Right atrium auricular region (tissue), 2 donors: ENCODE results near the gene KIF18A. TPM values are rescaled to one million over a fixed set of nuclear protein-coding genes. Genes with fewer than 3 reads are reported as not detected.

Source experiments
- DNase-seq: peaks from one replicate; pipeline ENCODE4 v3.0.0-alpha.2; 2019; ENCODE audit warnings: low spot score
- H3K27ac ChIP-seq, 2 donors: fragments of 200-600 bp; sonication (generic); 1 replicate in 1 of 2; 2 replicates in 1 of 2; pipeline ENCODE4 v1.5.1; 2016 to 2019
- H3K27me3 ChIP-seq, 2 donors: fragments of 200-600 bp; sonication (generic); one replicate each; pipeline versions ENCODE4 v1.5.1 to v1.6.0; 2017 to 2019
- H3K36me3 ChIP-seq: fragments of 200-600 bp; sonication (generic); one replicate; pipeline ENCODE4 v1.5.1; 2016
- H3K4me1 ChIP-seq, 2 donors: fragments of 200-600 bp; sonication (generic); one replicate each; pipeline versions ENCODE4 v1.5.1 to v1.6.0; 2017 to 2019
- H3K4me3 ChIP-seq, 2 donors: fragments of 200-600 bp; sonication (generic); 1 replicate in 1 of 2; 2 replicates in 1 of 2; pipeline ENCODE4 v1.5.1; 2017 to 2019; ENCODE audit warnings: mild to moderate bottlenecking in 1 of 2, moderate library complexity in 1 of 2
- H3K9me3 ChIP-seq, 2 donors: fragments of 200-600 bp; sonication (generic); one replicate each; pipeline ENCODE4 v1.5.1; 2019
- CTCF ChIP-seq, 2 donors: fragments of 200-600 bp; sonication (generic); IDR thresholded peaks; one replicate each; pipeline ENCODE4 v1.5.1; 2019; ENCODE audit warnings: antibody characterized with exemption in 2 of 2
- total RNA-seq, 2 donors: library from RNA; depleted of rRNA; stranded (reverse); fragments of >200 nt; gene quantifications; one replicate each; pipeline ENCODE4 v1.1.0, GENCODE V29; 2016

The KIF18A gene
- total RNA-seq, 2 donors from 2014 or later: 0.43 to 0.52 TPM

- TF ChIP-seq CTCF (IDR thresholded peaks at IDR 0.05): no peak
- no peak overlapping the region for H3K4me3 ChIP-seq
- no peaks in the 10 kb centered on the region for H3K4me1 ChIP-seq
- H3K9me3 ChIP-seq: no peaks in the 10 kb centered on the region
- H3K36me3 ChIP-seq: no peaks in the 10 kb centered on the region
- H3K27me3 ChIP-seq: no peaks in the 10 kb centered on the region
- no peak overlapping the region for H3K27ac ChIP-seq
- no peak for DNase-seq
These were observed 25.2 kb upstream of the KIF18A start for GRCh38 chr11:28133146-28133545.

DNA sequence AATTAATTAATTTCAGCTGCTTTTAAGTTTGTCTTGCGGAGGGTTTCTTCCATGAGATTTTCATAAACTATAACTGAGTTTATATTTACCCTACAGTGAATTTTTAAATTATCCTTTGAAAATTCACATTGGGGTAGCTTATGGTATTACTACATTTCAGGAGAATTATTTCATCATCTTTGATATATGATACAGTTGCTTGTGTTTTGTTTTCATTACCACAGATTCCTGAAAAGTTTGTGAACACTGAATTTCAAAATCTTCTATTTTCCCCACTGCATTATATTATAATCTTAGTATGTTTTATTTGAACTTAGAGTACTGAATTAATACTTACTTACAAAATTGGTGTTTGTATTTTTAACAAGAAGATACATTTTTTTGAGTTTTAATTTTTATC is 24.6 kb upstream of the KIF18A start:
- Histone ChIP-seq H3K4me1 (no peaks in the 10 kb centered on the region), H3K36me3 (no peaks in the 10 kb centered on the region), H3K9me3 (no peaks in the 10 kb centered on the region), H3K27me3 (no peaks in the 10 kb centered on the region), H3K27ac (no peak overlapping the region), H3K4me3 (no peak overlapping the region)
- no peak for DNase-seq
- no peak for TF ChIP-seq CTCF (IDR thresholded peaks at IDR 0.05)

DNA sequence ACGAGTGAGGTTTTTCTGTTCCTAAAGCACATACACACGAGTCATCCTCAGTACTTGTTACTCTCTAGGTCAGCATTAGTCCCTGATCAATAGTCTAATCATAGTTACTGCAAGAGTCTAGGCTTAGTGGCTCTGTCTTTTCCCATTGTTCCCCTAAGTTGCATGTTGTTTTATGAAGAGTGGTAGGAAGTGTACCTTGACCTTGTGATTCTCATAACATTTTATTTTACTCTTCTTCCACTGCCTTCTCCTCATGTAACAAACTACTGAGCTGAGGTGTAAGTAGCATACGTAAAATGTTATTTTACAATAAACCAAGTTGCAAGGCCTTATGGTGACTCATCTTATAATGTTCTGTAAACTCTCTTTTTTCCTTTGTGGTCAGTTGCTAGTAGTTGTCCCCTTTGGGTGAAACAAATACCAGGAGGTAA is 15.2 kb upstream of the KIF18A start:
- H3K27me3 ChIP-seq: no peaks in the 10 kb centered on the region
- no peak for TF ChIP-seq CTCF (IDR thresholded peaks at IDR 0.05)
- H3K9me3 ChIP-seq: no peaks in the 10 kb centered on the region
- no peak overlapping the region for H3K27ac ChIP-seq
- no peaks in the 10 kb centered on the region for H3K4me1 ChIP-seq
- no peaks in the 10 kb centered on the region for H3K36me3 ChIP-seq
- H3K4me3 ChIP-seq: no peak overlapping the region
- no peak for DNase-seq

DNA sequence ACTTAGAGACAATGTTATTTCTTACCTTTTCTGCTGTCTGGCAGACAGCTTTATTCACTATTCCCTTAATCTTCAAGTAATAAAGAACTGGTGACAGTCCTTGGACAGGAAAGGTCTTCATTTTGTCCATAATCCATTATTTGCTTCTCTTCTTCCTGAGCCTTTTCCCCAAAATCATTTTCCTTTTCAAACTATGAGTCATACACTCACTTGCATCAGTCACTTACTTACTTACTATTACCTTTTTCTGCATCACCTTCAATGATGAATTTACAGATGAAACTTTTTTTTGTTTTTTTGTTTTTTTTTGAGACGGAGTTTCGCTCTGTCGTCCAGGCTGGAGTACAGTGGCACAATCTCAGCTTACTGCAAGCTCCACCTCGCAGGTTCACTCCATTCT is 9.8 kb upstream of the KIF18A start:
- H3K27ac ChIP-seq: no peak overlapping the region
- no peaks in the 10 kb centered on the region for H3K4me1 ChIP-seq
- no peak overlapping the region for H3K4me3 ChIP-seq
- H3K36me3 ChIP-seq: peaks cover 5% of the 10 kb centered on the region
- DNase-seq: no peak
- no peaks in the 10 kb centered on the region for H3K9me3 ChIP-seq
- no peak for TF ChIP-seq CTCF (IDR thresholded peaks at IDR 0.05)
- H3K27me3 ChIP-seq: no peaks in the 10 kb centered on the region

DNA sequence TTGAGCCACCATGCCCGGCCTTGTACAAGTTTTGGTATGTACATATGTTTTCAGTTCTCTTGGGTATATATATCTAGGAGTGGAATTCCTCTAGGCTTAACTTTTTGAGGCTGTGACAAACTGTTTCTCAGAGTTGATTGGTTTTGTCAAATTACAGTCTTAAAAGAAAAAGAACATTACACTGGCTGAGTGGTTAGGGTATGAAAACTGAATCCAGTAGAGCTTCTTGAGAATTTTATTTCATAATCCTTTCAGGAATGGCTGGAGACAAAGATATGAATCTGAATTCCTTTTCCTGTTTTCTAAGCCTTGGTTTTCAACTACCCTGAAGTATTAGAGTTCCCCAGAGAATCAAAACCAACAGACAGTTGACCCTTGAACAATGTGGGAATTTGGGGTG is 6.8 kb upstream of the KIF18A start:
- TF ChIP-seq CTCF (IDR thresholded peaks at IDR 0.05): no peak
- peaks cover 5% of the 10 kb centered on the region for H3K36me3 ChIP-seq
- DNase-seq: no peak
- H3K27me3 ChIP-seq: no peaks in the 10 kb centered on the region
- peaks cover 0 to 11% of the 10 kb centered on the region in 2 donors for H3K4me1 ChIP-seq
- no peak overlapping the region for H3K27ac ChIP-seq
- no peaks in the 10 kb centered on the region for H3K9me3 ChIP-seq
- H3K4me3 ChIP-seq: no peak overlapping the region

- Histone ChIP-seq H3K4me1 (peaks cover 0 to 16% of the 10 kb centered on the region in 2 donors), H3K27ac (no peak overlapping the region), H3K9me3 (no peaks in the 10 kb centered on the region), H3K36me3 (peaks cover 5% of the 10 kb centered on the region), H3K27me3 (no peaks in the 10 kb centered on the region), H3K4me3 (no peak overlapping the region)
- no peak for TF ChIP-seq CTCF (IDR thresholded peaks at IDR 0.05)
- no peak for DNase-seq
These were observed 6.2 kb upstream of the KIF18A start for GRCh38 chr11:28114116-28114515.
